ENCODE data around the gene VPS51. TPM values are rescaled to one million over a fixed set of nuclear protein-coding genes. Genes with fewer than 3 reads are reported as not detected.

VPS51 gene
- total RNA-seq, 1 donor from 2014 or later = 94.9 TPM

- no peak for DNase-seq
- Histone ChIP-seq H3K27ac (no peak overlapping the region), H3K9me3 (no peaks in the 10 kb centered on the region), H3K27me3 (ENCODE audit: low read depth) (no peaks in the 10 kb centered on the region), H3K4me1 (peaks cover 50% of the 10 kb centered on the region), H3K36me3 (peaks cover 39% of the 10 kb centered on the region), H3K4me3 (no peak overlapping the region)
- intact Hi-C loops (cut with DNase I) = no loop called here
- TF ChIP-seq CTCF (IDR thresholded peaks at IDR 0.05) = no peak
- no peak for ATAC-seq
Observed at GRCh38 chr11:65114538-65115171, 18.6 kb downstream of the VPS51 start.

GRCh38 chr11:65115361-65116082 is 19.5 kb downstream of the VPS51 start:
- Histone ChIP-seq H3K27me3 (ENCODE audit: low read depth) (no peaks in the 10 kb centered on the region), H3K9me3 (no peaks in the 10 kb centered on the region), H3K4me1 (peaks cover 53% of the 10 kb centered on the region), H3K4me3 (no peak overlapping the region), H3K36me3 (peaks cover 43% of the 10 kb centered on the region), H3K27ac (no peak overlapping the region)
- TF ChIP-seq CTCF (IDR thresholded peaks at IDR 0.05) = no peak
- ATAC-seq (no peak), DNase-seq (no peak)
- intact Hi-C loops (cut with DNase I) = no loop called here

GRCh38 chr11:65116370-65117205 is 20.6 kb downstream of the VPS51 start:
- TF ChIP-seq CTCF (IDR thresholded peaks at IDR 0.05) = no peak
- intact Hi-C loops (cut with DNase I) = no loop called here
- Histone ChIP-seq H3K27me3 (ENCODE audit: low read depth) (no peaks in the 10 kb centered on the region), H3K4me3 (peak overlapping the region; percentile 94), H3K27ac (peak overlapping the region; percentile 91), H3K4me1 (peaks cover 53% of the 10 kb centered on the region), H3K9me3 (no peaks in the 10 kb centered on the region), H3K36me3 (peaks cover 50% of the 10 kb centered on the region)
- ATAC-seq (peak; percentile 13 to 14), DNase-seq (peak; percentile 65)

GRCh38 chr11:65117206-65118096 is 21.4 kb downstream of the VPS51 start, which contains the start of gene ZNHIT2:
TSS of gene ZNHIT2 (minus strand) at chr11:65117701. CDS start at chr11:65117653, 48 bp downstream.
- peaks cover 50% of the 10 kb centered on the region for H3K36me3 ChIP-seq
- peaks cover 49% of the 10 kb centered on the region for H3K4me1 ChIP-seq
- peak; percentile 100 for DNase-seq
- peak within 1 kb of the TSS; percentile 91 for H3K27ac ChIP-seq
- TF ChIP-seq CTCF (IDR thresholded peaks at IDR 0.05) = peak; percentile 92
- H3K4me3 ChIP-seq = peak within 1 kb of the TSS; percentile 94
- ATAC-seq = peak; percentile 91 to 93
- no peaks in the 10 kb centered on the region for H3K27me3 ChIP-seq (ENCODE audit: low read depth)
- intact Hi-C loops (cut with DNase I) = no loop called here
- H3K9me3 ChIP-seq = no peaks in the 10 kb centered on the region

Data from lower lobe of right lung (tissue), 2 donors.